HTR-8/SVneo (cell line): ENCODE measurements around the gene SPRR5.
A peak's percentile ranks its signal among the peaks of the same experiment; 100 is the strongest.

Source experiments
- DNase-seq: peaks from one replicate; pipeline ENCODE4 v3.0.0; 2011; ENCODE audit warnings: low spot score, mixed read lengths; ENCODE audit not compliant: insufficient read length
- FAIRE-seq: peaks from 2 replicates; lab custom pipeline; 2011; peaks lifted over from hg19 to GRCh38; lab: Jason Lieb, UNC

SPRR5 gene, protein sequence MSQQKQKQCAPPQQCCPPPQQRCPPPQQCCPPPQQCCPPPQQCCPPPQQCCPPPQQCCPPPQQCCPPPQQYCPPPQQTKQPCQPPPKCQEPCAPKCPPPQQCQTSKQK

DNA sequence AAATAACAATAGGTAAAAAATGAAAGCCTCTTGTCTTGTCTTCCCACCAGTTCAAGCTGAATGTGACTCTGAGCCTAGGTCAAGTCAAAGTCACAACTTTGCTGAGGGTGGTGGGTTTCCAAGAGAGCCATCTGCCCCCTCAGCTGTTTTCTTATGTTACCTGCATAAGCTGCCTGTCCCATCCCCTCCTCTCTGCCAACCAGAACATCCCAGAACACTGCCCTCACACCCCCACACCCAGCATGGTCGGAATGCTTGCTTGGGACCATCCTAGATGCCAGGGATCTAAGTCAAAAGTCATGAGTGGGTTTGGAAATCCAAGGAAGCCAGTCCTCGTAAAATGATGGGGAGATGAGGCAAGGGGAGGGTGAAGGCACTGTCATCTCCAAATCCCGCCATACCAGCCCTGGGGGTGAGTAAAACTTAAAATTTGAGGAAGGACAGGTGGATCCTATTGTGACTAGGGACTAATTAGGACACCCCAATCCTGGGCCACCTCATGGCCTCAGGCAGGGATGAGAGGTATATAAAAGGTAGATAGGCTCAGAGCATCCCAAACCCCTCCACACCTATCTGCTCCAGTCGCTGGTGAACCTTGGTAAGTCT, at the start of gene SPRR5:
Gene SPRR5, plus strand, starts transcription at position 556 of the 606 bp plus-strand sequence. CDS start 1,349 bp downstream, outside the sequence.
- DNase-seq (no peak), FAIRE-seq (no peak)

DNA sequence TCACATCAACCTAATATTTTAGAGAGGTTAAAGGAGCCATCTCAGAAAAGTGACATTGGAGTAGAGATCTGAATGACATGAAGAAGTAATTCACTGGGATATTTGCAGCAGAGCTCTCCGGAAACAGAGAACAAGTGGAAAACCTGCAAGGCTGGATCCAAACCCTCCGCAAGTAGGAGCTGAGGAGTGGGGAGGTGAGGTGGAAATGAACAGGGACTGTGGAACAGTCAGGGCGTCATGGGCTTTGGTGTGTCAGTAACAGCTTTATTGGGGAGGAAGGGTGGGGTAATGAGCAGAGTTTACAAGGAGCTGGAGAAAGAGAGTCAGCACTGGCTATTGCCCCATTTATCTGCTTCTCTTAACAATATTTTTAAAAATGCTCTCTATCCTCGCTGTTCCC, 48.0 kb upstream of the SPRR5 start:
- DNase-seq (no peak), FAIRE-seq (no peak)

DNA sequence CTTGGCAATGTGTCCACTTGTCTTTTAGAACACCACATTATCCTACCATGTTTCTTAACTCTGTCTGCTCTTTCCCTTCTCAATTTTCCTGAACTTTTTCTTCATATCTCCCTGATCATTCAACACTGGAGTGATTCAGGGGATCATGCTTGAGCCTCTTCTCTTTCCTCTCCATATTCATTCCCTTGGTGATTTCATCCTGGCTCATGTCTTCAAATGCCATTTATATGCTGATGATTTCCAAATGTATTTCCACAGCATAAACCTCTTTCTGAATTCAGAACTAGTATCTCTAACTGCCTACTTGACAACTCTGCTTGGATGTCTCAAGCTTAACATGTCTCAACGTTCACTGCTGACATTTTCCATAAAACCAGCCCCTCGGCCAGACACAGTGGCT, 47.1 kb upstream of the SPRR5 start:
- FAIRE-seq (no peak), DNase-seq (no peak)

DNA sequence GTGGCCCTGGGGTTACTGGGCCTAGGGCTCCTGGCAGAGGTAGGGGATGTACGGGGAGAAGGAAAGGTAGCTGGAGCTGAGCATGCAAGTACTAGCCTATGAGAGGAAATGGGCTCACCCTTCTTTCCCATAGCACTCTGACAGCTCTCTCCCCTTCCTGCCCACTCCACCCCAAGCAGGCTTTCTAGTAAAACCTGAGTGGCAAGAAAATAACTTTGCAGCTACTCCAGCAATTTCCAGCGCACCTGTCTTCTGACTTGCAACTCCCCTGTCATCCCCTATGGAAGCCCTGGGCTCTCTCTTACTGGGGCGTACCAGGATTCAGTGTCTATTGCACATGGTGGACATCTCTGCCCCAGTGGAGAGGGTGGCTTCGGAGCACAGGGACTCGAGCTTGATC, 45.4 kb upstream of the SPRR5 start:
- FAIRE-seq (no peak), DNase-seq (no peak)

DNA sequence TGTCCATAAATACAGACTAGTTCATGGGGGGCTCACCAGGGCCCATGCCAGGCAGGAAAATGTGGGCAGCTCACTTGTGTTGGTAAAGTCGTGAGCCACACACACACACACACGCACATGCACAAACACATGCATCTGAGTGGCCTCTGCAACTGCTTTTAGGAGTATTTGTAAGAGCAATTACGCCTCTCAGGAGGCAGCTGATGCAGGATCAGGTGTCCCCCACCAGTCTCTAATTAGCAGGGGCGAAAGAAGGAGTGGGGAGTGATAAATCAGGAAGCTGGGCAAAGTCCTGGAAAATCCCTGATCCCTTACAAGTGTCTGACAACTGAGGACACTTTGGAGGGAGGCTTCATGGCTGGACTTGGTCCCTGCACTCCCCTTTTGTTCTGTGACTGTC, 44.4 kb upstream of the SPRR5 start:
- FAIRE-seq (no peak), DNase-seq (no peak)

DNA sequence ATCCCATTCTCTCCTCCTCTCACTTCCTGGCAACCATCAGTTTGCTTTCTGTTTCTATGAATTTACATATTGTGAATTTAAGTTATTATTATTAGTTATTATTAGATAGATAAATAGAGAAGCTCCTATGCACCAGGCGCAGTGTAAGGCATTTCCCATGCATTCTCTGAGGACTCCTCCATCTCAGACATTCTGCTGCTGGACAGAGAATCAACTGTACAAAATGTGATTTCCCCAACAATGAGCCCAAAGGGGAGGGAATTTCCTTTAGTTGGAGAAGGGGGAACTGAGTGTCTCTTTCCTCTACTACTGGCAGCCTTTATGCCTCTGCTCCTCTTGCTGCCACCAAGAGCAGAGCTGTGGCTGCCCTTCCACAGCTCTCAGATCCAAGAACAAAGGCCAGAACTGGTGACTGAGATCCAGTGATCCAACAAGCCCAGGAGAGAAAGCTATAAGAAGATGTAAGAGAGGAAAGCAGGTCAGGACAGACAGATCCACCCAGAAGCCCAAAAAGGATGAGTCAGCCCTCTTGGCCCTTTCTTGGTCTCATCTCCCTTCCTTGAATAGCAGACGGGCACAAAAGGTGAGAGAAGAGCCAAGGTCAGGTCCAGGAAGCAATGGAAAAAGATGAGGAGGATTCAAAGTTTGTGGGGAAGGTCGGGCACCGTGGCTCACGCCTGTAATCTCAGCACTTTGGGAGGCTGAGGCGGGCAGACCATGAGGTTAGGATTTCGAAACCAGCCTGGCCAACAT, 42.1 kb upstream of the SPRR5 start:
- no peak for FAIRE-seq
- DNase-seq, result no peak

DNA sequence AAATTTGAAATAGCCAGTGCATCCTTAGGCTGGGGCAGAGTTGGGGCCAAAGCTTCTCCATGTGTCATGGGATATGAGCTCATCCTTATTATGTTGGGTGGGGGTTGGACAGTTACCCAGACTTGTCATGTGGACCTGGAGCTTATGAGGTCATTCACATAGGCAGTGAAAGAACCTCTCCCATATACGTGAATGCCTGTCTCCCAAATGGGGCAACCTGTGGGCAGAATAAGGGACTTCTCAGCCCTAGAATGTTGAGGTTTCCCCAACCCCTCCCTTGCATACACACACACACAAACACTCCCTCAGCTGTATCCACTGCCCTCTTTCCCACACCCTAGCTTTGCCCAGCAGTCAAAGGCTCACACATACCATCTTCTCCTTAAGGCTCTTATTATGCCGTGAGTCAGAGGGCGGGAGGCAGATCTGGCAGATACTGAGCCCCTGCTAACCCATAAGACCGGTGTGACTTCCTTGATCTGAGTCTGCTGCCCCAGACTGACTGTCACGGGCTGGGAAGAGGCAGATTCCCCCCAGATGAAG, 40.9 kb upstream of the SPRR5 start:
- FAIRE-seq, result no peak
- DNase-seq, result peak; percentile 37

DNA sequence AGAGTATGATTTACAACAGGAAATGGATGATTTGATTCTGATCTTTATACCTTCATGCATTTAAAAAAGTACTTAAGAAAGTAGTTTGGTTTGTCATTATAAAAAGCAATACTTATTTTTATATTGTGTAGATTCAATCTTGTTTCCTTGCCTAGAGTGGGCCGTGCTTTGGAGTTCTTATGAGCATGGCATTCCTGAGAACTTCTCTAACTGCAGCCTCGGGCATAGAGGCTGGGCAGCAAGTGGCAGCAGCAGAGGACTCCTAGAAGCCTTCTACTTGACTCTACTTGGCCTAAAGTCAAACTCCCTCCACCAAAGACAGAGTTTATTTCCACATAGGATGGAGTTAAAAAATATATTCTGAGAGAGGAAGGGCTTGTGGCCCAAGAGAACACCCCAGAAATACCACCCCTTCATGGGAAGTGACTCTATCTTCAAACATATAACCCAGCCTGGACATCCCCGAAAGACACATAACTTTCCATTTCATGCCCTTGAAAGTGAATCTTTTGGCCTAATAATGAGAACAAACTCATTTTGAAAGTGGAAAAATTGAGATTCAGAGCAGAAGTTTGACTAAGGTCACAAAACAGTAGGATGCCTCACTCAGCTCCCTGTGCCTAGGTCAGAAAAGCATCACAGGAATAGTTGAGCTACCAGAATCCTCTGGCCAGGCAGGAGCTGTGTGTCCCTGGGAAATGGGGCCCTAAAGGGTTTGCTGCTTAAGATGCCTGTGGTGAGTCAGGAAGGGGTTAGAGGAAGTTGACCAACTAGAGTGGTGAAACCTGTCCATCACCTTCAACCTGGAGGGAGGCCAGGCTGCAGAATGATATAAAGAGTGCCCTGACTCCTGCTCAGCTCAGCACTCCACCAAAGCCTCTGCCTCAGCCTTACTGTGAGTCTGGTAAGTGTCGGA, 39.1 kb upstream of the SPRR5 start, which contains the start of gene IVL:
Gene IVL, plus strand, starts transcription at position 861 of the 916 bp plus-strand sequence. CDS start 1,252 bp downstream, outside the sequence.
- DNase-seq (no peak), FAIRE-seq (no peak)

DNA sequence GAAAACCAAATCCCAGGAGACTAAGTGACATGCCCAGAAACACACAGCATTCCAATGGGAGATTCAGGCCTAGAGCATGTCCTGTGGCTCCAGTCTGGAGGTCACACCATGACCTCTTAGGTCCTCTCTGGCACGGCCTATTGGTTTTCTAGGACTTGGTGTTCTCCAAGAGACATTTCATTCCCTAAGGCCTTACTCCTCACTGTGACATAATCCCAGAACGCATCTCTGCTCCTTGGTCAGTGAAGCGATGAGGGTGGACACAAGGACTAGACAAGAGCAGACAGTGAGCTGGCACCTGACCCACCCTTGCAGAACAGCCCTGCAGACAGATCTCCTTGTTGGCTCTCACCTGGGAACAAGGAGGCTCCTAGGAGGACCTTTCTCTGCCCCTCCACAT, 37.8 kb upstream of the SPRR5 start:
- DNase-seq, result no peak
- FAIRE-seq, result no peak

DNA sequence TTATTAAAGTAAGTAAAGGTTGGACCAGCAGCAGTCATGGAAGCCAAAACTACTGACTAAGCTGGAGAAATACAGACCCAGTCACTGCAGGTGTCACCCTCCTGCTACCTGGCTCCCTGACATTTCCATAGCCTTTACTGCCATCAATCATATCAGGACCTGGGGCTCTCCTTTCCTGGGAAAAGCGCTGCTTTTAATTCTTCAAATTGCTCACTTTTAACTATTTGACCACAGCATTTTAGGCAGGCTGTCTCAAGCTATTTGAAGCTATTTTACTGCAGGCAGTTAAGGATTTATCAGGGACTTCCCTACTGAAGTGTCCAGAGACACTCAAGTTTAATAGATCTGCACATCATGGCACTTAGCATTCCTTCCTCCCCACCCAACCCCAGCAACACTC, 34.5 kb upstream of the SPRR5 start:
- DNase-seq (no peak), FAIRE-seq (no peak)

DNA sequence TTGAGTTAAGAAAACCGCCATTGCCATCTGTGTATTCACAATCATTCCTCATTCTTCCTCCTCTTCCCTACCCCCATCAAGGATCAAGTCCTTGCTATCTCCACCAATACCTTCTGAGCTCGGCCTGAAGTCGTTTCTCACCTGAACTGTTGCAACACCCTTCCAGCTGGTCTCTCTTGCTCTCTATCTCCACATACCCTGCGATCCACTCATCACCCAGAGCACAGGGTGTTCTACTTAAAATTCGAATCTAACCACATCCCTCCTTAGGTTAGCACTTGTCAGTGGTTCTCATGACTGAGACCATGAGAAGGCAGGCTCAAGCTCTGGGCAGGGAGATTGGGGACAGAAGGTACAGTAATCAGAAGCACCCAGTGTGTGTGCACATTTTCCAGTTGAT, 34.1 kb upstream of the SPRR5 start:
- FAIRE-seq, result no peak

DNA sequence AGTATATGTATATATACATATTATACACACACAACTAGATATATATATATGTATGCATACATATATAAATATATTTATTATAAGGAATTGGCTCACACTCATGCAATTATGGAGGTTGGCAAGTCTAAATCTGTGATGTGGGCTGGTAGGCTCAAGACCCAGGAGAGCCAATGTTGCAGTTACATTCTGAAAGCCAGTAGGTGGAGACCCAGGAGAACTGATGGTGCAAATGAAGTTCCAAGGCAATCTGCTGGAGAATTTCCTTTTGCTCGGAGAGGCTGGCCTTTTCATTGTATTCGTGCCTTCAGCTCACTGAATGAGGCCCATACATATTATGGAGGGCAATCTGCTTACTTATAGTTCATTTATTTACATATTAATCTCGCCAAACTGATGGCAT, 29.2 kb upstream of the SPRR5 start:
- no peak for DNase-seq
- no peak for FAIRE-seq

More for the DNA sequence above, 34.1 kb upstream of the SPRR5 start:
- no peak for DNase-seq

DNA sequence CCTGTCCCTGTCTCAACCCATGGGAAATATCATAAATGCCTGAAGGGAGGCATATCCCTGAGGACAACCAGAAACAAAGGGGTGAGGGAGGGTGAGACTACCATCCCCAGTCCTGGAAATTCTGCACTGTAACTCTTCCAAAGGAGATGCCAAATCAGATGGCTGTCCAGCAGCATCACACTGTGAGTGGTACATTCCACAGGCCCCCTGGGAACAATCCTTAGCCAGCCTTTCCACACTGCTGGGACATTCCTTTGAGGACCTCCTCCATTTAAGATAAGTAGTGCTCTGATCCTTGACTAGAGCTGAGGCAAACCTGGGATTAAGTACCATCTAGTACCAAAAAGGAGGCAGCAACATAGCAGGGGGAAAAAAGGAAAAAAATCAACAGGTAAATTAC, 27.9 kb upstream of the SPRR5 start:
- no peak for FAIRE-seq
- DNase-seq, result no peak

DNA sequence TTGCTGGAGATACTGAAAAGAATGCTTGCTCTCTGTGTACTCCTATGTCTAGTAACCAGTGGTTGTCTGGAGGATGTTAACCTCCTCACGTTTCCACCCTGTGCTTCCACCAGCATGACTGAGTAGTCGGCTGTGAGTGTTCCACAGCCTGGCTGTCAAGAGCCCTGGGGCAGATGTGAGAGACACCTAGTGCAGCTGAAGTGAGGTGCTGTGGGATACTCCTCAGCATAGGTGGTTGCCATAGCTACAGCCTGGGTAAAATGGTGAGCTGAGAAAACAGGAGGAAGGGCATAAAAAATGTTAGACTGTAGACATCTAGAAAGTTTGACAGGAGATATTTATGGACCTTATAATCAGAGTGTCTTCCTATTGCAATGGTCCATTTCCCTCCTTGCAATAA, 22.8 kb upstream of the SPRR5 start:
- DNase-seq (no peak), FAIRE-seq (no peak)

DNA sequence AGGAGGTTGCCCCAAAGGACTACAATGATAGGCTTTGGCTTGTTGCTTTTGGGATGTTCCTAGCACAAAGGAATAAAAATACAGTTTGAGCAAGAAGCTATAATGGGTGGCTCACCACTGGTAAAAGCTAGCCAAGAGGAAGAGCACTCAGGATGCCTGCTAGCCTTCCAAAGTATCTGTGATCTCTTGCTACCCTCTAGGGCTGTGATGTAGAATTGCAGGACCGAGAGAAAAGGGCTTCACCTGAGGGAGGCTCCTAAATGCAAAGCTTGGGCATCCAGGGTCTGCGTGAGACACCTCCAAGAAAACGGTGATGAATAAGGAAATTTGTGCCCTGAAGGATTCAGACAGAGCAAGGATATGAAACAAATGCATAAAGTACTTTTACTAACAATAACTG, 20.9 kb upstream of the SPRR5 start:
- DNase-seq, result no peak

DNA sequence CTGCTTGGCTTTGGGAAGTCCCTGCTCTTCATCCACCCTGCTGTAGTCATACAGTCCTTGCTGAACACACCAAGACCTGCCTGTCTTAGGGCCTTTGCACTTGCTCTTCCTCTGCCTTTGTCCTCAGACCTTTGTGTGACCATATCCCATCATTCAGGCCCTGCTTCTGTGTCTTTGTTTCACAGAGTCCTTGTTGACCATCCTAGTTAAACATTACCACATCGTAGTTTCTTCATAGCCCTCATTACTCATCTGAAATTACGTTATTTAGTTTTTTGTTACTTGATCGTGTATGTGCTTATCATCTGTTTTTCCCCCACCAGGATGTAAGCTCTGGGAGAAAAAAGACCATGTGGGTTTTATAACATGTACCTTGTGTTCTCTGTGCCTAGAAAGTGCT, 18.3 kb upstream of the SPRR5 start:
- DNase-seq, result no peak
- no peak for FAIRE-seq

More for the DNA sequence above, 20.9 kb upstream of the SPRR5 start:
- FAIRE-seq, result no peak

DNA sequence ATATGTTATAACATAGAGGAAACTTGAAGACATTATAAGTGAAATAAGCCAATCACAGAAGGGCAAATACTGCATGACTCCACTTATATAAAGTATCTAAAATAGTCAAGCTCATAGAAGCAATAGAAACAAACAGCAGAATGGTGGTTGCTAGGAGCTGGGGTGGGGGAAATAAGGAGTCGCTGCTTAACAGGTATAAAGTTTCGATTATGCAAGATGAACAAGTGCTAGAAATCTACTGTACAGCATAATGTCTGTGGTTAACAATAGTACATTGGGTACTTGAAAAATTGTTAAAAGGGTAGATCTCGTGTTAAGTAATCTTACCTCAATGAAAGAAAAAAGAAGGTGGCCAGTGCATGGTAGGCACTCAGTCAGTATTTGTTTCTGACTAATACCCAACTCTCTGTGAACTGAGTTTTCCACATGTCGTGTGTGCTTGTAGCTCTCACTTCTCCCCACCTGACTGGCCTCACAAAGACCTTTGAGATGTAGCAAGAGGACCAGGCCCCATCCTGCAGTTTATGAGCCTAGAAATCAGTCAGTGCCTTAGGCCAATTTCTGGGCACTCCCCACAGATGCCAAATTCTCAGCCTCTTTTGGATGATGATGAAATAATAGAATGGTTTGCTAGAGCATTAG, 14.7 kb upstream of the SPRR5 start:
- DNase-seq (no peak), FAIRE-seq (no peak)

DNA sequence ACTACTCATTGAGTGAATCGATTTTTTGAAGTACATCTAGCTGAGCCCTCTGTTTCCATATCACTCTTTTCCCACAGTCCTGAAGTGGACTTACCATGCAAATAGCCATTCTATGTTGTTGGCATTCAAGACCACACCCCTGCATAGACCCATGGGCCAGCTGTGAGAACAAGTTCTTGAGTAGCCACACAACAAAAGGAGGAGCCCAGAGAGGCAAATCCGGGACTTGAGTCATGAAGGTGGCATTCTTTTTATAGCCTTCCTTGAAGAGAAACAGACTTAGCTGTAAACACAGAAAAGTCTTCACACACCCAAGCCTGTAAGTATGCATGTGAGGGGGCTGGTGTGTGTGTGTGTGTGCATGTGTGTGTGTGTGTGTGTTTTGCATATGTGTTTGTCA, 13.8 kb upstream of the SPRR5 start:
- FAIRE-seq (no peak), DNase-seq (no peak)

DNA sequence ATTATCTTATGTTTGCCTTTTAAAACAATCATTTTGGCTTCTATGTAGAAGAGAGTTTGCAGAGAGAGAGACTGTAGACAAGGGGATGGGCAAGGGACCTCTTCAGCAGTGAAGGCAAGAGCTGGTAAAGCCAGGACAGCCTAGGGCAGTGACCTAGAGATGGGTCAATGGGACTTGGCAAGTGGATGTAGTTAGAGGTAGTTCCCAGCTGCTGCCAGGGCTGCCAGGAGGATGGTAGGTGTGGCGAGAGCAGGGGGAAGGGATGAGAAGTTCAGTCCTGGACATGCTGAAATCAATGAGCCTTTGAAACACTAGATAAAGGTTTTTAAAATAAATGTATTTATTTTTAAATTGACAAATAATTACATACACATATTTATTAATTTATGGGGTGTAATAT, 6.4 kb upstream of the SPRR5 start:
- FAIRE-seq (no peak), DNase-seq (no peak)
